GM21619 (cell line): ENCODE measurements around the gene TMED8.
"Not testable (repeated sequence)": the region's sequence is repeated elsewhere in the genome, so short reads cannot be mapped to it uniquely, and the experiment has no call there.

ENCODE experiments used
- ATAC-seq: cut with Tn5 transposase; IDR thresholded peaks from one replicate; pipeline ENCODE4 v1.9.1; 2021; ENCODE audit not compliant: unreplicated experiment

Gene TMED8

GRCh38 chr14:77323571-77323970, 53.3 kb downstream of the TMED8 start:
- ATAC-seq, result no peak

GRCh38 chr14:77322951-77323350, 53.9 kb downstream of the TMED8 start:
- no peak for ATAC-seq

DNA sequence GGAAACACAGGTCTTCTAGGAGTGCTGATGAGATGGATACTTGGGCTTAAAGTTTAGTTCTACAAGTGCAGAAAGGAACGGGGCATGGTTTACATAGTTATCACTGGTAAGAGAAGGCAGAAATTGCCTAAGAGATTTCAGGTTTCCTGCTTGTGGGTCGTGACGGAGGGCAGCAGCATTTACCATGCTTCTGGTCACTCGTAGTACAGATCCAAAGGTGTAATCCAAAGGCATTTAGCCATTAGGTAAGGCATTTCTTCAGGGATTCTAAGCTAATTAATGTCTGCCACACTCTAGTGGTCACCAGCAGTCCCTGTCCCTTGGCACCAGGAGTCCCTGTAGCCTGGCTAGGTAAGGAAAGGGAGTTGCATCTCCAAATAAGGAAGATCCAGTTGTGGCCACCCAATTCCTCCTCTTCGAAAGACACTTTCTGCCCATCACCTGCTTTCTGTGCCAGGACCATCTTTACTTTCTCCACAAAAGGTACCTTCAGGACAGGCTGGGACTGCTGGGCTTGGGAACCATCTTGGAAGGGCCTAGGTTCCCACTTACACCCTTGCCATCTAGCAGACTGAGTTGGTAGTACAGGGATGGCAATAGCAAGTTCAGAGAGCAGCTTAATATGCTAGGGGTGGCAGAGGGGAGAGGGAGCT, 54.5 kb downstream of the TMED8 start:
- no peak for ATAC-seq

DNA sequence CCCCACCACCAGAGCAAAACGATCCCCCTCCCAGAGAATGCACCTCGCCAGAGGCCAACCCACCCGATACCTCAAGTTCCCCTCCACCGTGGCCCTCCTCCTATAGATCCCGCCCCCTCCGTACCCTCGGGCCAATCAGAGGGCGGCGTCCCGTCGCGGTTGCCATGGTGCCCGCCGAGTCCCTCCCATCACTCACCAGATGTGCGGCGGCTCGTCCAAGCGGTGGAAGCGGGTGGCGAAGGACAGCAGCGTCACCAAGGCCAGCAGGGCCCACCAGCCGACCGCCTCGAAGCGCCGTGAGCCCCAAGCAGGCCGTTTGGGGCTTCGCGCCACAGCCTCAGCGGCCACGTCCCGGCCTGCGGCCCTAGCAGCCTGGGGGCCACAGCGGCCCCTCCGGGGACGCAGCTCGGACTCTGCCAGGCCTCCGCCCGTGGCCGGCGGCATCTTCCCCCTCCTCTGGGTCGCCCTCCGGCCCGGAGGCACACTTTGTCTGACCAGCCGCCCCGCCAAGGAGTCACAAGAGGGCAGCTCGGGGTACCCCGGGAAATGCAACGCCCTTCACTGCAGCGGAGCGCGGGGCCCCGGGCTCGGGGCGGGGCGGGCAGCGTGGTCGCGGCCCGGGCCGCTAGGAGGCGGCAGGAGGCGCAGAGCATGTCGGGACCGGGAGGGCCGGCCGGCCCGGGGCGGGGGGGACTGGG, 56.5 kb downstream of the TMED8 start, which contains the start of gene POMT2:
POMT2 (minus strand) TSS at position 646 of the 698 bp plus-strand sequence; CDS start at position 444, 202 bp downstream.
- ATAC-seq, result peak; percentile 70

DNA sequence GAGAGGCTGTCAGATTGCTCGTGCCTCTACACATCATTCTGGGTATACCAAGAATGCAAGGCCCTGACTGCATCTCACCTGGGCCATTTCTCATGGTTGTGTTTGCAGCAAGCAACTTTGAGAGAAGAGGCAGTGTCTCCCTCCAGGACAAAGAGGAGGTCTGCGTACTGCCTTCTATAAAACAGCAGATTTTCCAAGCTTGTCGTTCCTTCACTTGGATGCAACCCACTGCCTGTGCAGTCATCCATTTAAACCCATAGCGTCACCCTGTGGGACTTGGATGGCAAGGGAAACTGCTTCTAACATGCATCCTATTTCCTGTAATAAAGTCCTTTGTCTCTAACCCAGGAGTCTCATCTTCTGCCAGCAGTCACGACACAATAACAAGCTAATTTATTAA, 57.5 kb downstream of the TMED8 start:
- no peak for ATAC-seq

- ATAC-seq, result not testable (repeated sequence)
These were observed 58.1 kb downstream of the TMED8 start for GRCh38 chr14:77318756-77319155.

- no peak for ATAC-seq
These were observed 58.8 kb downstream of the TMED8 start for GRCh38 chr14:77318006-77318553.

- ATAC-seq, result no peak
These were observed 60.0 kb downstream of the TMED8 start for GRCh38 chr14:77316872-77317301.

- no peak for ATAC-seq
These were observed 60.7 kb downstream of the TMED8 start for GRCh38 chr14:77316195-77316505.

- no peak for ATAC-seq
These were observed 62.1 kb downstream of the TMED8 start for GRCh38 chr14:77314539-77315457.

GRCh38 chr14:77314043-77314442, 62.9 kb downstream of the TMED8 start:
- ATAC-seq, result no peak

DNA sequence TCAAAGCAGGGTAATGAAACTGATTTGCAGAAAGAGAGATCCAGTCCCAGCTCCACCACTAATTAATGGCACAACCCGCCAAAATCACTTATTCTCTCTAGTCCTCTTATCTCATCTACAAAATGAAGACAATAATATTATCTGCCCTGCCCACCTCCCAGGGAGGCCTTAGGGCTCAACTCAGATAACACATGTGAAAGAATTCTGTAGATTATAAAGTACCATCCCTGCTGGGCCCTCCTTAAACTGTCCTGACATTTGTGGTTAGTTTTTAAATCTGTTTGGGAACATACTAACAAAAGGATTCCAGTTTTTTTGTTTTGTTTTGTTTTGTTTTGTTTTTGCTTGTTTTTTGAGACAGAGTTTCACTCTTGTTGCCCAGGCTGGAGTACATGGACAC, 63.5 kb downstream of the TMED8 start:
- ATAC-seq, result no peak

- ATAC-seq, result no peak
These were observed 65.7 kb downstream of the TMED8 start for GRCh38 chr14:77311217-77311616.

DNA sequence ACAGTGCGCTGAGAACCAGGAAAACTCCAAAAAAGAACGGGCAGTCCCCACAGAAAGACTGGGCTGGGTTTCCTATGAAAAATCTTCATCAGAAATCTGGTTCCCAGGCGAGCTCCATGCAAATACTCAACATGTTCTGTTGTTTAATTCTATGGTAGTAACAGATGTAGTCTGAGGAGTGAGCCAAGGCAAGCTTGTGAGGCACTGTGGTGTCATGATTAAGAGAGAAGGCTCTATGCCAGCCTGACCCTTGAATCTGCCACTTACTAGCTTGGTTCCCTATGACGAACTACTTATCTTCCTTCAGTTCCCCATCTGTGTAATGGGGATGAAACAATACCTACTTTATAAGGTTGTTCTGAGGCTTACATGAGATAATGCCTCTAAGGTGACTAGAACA, 66.9 kb downstream of the TMED8 start:
- ATAC-seq, result no peak

GRCh38 chr14:77309131-77309530, 67.8 kb downstream of the TMED8 start:
- ATAC-seq, result no peak

- no peak for ATAC-seq
These were observed 69.9 kb downstream of the TMED8 start for GRCh38 chr14:77306851-77307496.

DNA sequence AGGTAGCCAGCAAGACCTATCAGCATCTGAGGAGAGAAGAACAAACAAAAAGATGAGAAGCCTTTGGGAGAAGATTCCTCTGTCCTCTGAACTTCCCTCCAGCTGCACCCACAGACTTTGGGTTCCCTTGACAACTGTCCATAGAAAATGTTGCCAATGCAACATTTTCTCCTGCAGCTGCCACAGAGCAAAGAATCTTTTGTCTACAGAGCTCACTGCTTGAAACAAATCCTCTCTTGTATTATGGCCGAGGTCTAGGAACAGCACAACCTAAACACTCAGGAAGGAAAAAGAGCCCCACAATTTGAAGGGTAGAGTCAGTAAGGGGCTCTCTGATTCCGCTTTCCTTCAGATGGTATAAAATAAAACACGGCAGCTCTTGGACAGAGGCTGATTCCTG, 70.5 kb downstream of the TMED8 start:
- ATAC-seq, result no peak

DNA sequence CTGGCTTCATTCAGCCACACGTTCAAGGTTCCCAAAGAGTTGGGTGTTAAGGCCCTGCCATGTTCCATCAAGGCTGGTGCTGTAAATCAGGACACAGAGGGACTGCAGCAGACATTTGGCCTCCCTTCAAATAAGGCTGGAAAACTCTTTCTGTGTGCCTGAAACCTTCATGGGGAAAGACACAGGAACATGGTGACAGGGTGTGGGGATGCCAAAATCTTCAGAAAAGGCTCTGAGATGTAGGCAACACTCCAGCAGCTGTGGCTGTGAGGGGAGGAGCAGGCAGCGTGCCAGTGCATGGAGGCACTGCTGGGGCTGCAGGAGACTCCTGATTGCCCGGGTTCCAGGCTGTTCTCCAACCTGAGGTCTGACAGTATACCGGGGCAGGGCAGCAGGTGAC, 71.2 kb downstream of the TMED8 start:
- ATAC-seq, result no peak

DNA sequence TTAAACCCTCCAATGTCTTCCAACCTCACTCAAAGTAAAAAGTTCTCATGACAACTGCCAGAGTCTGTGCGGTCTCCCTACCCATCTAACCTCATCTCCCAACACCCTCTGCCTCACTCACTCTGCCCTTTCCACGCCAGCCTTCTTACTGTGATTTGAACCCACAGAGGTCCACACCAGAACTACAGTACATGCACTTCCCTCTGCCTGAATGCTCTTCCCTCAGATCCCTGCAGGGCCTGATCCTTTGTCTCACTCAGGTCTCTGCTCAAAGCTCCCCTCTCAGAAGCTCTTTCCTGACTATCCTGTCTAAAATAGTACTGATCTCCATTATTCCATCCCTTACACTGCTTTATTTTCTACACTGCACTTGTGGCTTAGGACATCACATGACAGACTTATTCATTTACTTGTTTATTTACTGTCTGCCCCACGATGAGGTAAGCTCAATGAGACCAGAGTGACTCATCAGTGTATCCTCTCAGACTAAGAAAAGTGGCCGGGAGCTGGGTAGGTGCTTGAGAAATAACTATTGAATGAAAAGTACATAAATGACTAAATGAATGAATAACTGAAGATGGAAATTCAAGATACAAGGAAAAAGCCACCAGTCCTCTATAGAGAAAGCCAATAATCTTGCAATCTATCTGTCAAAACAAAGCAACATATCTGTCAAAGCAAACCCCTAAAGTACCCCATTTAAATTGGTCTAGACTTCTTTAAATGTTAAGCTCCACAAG, 73.3 kb downstream of the TMED8 start:
- ATAC-seq, result peak; percentile 61

DNA sequence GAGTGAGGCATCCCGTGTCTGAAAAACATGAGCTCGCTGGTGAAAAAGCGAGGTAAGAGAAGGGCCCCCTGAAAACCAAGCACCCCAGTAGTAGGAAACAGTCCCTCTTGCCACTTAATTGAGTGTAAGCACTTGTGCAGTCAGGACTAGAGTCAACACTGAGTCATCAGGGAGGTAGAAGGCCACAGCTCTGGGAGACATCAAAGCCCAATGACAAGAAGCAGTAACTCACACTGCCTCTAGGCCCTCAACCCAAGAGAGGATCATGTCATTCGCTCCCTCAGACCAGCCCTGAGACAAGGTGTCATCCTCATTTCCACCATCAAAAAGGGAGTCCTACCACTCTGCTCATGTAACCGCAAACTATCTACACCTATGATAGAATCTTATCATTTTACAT, 74.0 kb downstream of the TMED8 start:
- no peak for ATAC-seq
